ENCODE data around the gene STK11. TPM values are rescaled to one million over a fixed set of nuclear protein-coding genes. Genes with fewer than 3 reads are reported as not detected.

The STK11 gene
- total RNA-seq, 3 donors from 2014 or later (not counting 1 experiment from before 2014, with no cell fraction given) = 51.5 to 61.1 (median 54.0) TPM

- Histone ChIP-seq H3K4me3 (ENCODE audit: low read length) (peak overlapping the region; percentile 65), H3K36me3 (ENCODE audit: control insufficient read depth, insufficient read depth, low read length) (peaks cover 44% of the 10 kb centered on the region), H3K27ac (ENCODE audit: low read length) (peak overlapping the region; percentile 91), H3K9me3 (ENCODE audit: control insufficient read depth, insufficient read depth, low read length) (no peaks in the 10 kb centered on the region), H3K27me3 (ENCODE audit: control insufficient read depth, insufficient read depth, low read length) (no peaks in the 10 kb centered on the region), H3K4me1 (ENCODE audit: control insufficient read depth, insufficient read depth, low read length) (peaks cover 58% of the 10 kb centered on the region)
- intact Hi-C loops (cut with micrococcal nuclease) = loop anchor here (10.0 kb wide), 1 partner anchor 219 kb away; the partner anchor contains the start of genes PCSK4 and REEP6
- WGBS (ENCODE audit: insufficient coverage) = 7% methylated on average over 41 of the region's 43 CpGs
- no peak for ATAC-seq
- Mint-ChIP-seq H3K4me1 (peaks cover 33 to 53% of the 10 kb centered on the region in 2 donors), H3K36me3 (peaks cover 7% of the 10 kb centered on the region), H3K9me3 (no peaks in the 10 kb centered on the region), H3K4me3 (peak overlapping the region; percentile 78), H3K27me3 (ENCODE audit: low read depth in 2 of 2) (no peaks in the 10 kb centered on the region), H3K27ac (peak overlapping the region; percentile 91 to 93)
- DNase-seq = no peak
- TF ChIP-seq CTCF (IDR thresholded peaks at IDR 0.05) = no peak
These were observed 70.5 kb downstream of the STK11 start for GRCh38 chr19:1275976-1276627.

GRCh38 chr19:1276628-1277022, 71.0 kb downstream of the STK11 start:
- Mint-ChIP-seq H3K9me3 (no peaks in the 10 kb centered on the region), H3K4me1 (peaks cover 28 to 49% of the 10 kb centered on the region in 2 donors), H3K36me3 (peaks cover 7% of the 10 kb centered on the region), H3K27me3 (ENCODE audit: low read depth in 2 of 2) (no peaks in the 10 kb centered on the region), H3K4me3 (peak overlapping the region; percentile 75), H3K27ac (peak overlapping the region; percentile 91 to 93)
- peak overlapping the region; percentile 65 for H3K4me3 ChIP-seq (ENCODE audit: low read length)
- ATAC-seq (no peak), DNase-seq (peak in 1 of 2 donors; percentile 63)
- no peaks in the 10 kb centered on the region for H3K27me3 ChIP-seq (ENCODE audit: control insufficient read depth, insufficient read depth, low read length)
- H3K36me3 ChIP-seq (ENCODE audit: control insufficient read depth, insufficient read depth, low read length) = peaks cover 39% of the 10 kb centered on the region
- 40% methylated on average over 10 of the region's 10 CpGs for WGBS (ENCODE audit: insufficient coverage)
- intact Hi-C loops (cut with micrococcal nuclease) = loop anchor here (10.0 kb wide), 1 partner anchor 218 kb away; the partner anchor contains the start of genes PCSK4 and REEP6
- H3K4me1 ChIP-seq (ENCODE audit: control insufficient read depth, insufficient read depth, low read length) = peaks cover 53% of the 10 kb centered on the region
- H3K27ac ChIP-seq (ENCODE audit: low read length) = peak overlapping the region; percentile 91
- TF ChIP-seq CTCF (IDR thresholded peaks at IDR 0.05) = no peak
- no peaks in the 10 kb centered on the region for H3K9me3 ChIP-seq (ENCODE audit: control insufficient read depth, insufficient read depth, low read length)

- H3K4me3 ChIP-seq (ENCODE audit: low read length) = no peak overlapping the region
- H3K9me3 ChIP-seq (ENCODE audit: control insufficient read depth, insufficient read depth, low read length) = no peaks in the 10 kb centered on the region
- Mint-ChIP-seq H3K36me3 (peaks cover 7% of the 10 kb centered on the region), H3K4me3 (peak overlapping the region; percentile 75), H3K9me3 (no peaks in the 10 kb centered on the region), H3K27me3 (ENCODE audit: low read depth in 2 of 2) (no peaks in the 10 kb centered on the region), H3K4me1 (peaks cover 23 to 48% of the 10 kb centered on the region in 2 donors), H3K27ac (peak overlapping the region; percentile 91 to 93)
- H3K27ac ChIP-seq (ENCODE audit: low read length) = no peak overlapping the region
- ATAC-seq = no peak
- H3K36me3 ChIP-seq (ENCODE audit: control insufficient read depth, insufficient read depth, low read length) = peaks cover 35% of the 10 kb centered on the region
- no peaks in the 10 kb centered on the region for H3K27me3 ChIP-seq (ENCODE audit: control insufficient read depth, insufficient read depth, low read length)
- no peak for DNase-seq
- no peak for TF ChIP-seq CTCF (IDR thresholded peaks at IDR 0.05)
- WGBS (ENCODE audit: insufficient coverage) = 95% methylated on average over 15 of the region's 15 CpGs
- H3K4me1 ChIP-seq (ENCODE audit: control insufficient read depth, insufficient read depth, low read length) = peaks cover 49% of the 10 kb centered on the region
- intact Hi-C loops (cut with micrococcal nuclease) = loop anchor here (10.0 kb wide), 1 partner anchor 218 kb away; the partner anchor contains the start of genes PCSK4 and REEP6
These were observed 71.5 kb downstream of the STK11 start for GRCh38 chr19:1277061-1277460.

Other genes starting within 250 kb of the STK11 start
- 10 to 100 TPM; 17.5 to 25.4 (median 22.7) TPM for gene WDR18, start 221.4 kb upstream of the STK11 start, total RNA-seq
- under 1 TPM in 2 of 3 donors, not detected in 1; 0.09 to 0.15 TPM for gene GRIN3B, start 205.4 kb upstream of the STK11 start, total RNA-seq
- gene TMEM259, start 184.7 kb upstream of the STK11 start, total RNA-seq = 100 to 1,000 TPM; 310 to 354 (median 317) TPM
- not detected for gene RNU6-2, start 184.3 kb upstream of the STK11 start, total RNA-seq
- gene CNN2, start 179.2 kb upstream of the STK11 start, total RNA-seq = 100 to 1,000 TPM; 163 to 276 (median 179) TPM
- gene ABCA7, start 165.7 kb upstream of the STK11 start, total RNA-seq = 100 to 1,000 TPM in 2 of 3 donors, 10 to 100 TPM in 1; 73.3 to 149 (median 121) TPM
- 100 to 1,000 TPM; 535 to 601 (median 560) TPM for gene ARHGAP45, start 138.6 kb upstream of the STK11 start, total RNA-seq
- gene POLR2E, start 110.4 kb upstream of the STK11 start, total RNA-seq = 100 to 1,000 TPM in 1 of 3 donors, 10 to 100 TPM in 2; 77.3 to 105 (median 91.6) TPM
- gene GPX4, start 101.8 kb upstream of the STK11 start, total RNA-seq = 100 to 1,000 TPM; 108 to 126 (median 121) TPM
- gene SBNO2, start 31.5 kb upstream of the STK11 start, total RNA-seq = 100 to 1,000 TPM in 1 of 3 donors, 10 to 100 TPM in 2; 92.0 to 106 (median 94.3) TPM
- under 1 TPM in 2 of 3 donors, not detected in 1; 0.14 to 0.41 TPM for gene CBARP, start 32.2 kb downstream of the STK11 start, total RNA-seq
- 100 to 1,000 TPM in 2 of 3 donors, 10 to 100 TPM in 1; 88.6 to 119 (median 104) TPM for gene ATP5F1D, start 36.0 kb downstream of the STK11 start, total RNA-seq
- gene MIDN, start 42.8 kb downstream of the STK11 start, total RNA-seq = 100 to 1,000 TPM; 296 to 367 (median 314) TPM
- 100 to 1,000 TPM; 410 to 454 (median 440) TPM for gene CIRBP, start 63.6 kb downstream of the STK11 start, total RNA-seq
- 10 to 100 TPM; 26.6 to 33.4 (median 27.1) TPM for gene FAM174C, start 69.8 kb downstream of the STK11 start, total RNA-seq
- gene EFNA2, start 80.1 kb downstream of the STK11 start, total RNA-seq = not detected
- 10 to 100 TPM; 60.8 to 67.9 (median 66.6) TPM for gene NDUFS7, start 178.1 kb downstream of the STK11 start, total RNA-seq
- gene GAMT, start 195.8 kb downstream of the STK11 start, total RNA-seq = 1 to 10 TPM; 5.1 to 7.5 (median 7.1) TPM
- 100 to 1,000 TPM; 166 to 207 (median 170) TPM for gene DAZAP1, start 201.8 kb downstream of the STK11 start, total RNA-seq
- gene RPS15, start 232.6 kb downstream of the STK11 start, total RNA-seq = 100 to 1,000 TPM; 731 to 872 (median 837) TPM
- gene APC2, start 244.3 kb downstream of the STK11 start, total RNA-seq = under 1 TPM; 0.14 to 0.58 (median 0.27) TPM